ENCODE data around the gene SENP1.

- TF ChIP-seq POLR2A (IDR thresholded peaks at IDR 0.05; ENCODE audit: low read depth, low read length) (no peak), EZH2 (IDR thresholded peaks at IDR 0.05; ENCODE audit: borderline replicate concordance, low read depth, low read length, severe bottlenecking) (no peak), POLR2AphosphoS5 (IDR thresholded peaks at IDR 0.05; ENCODE audit: insufficient read depth, low read depth, low read length) (no peak)
Measured at GRCh38 chr12:48012070-48012469, 93.8 kb downstream of the SENP1 start.
